DOHH2 (cell line): Measurements from ENCODE around the gene MAN2B2.

ENCODE experiments used
- H3F3A ChIP-seq: fragments of 200-600 bp; sonication (generic), shearing (Covaris generic); 2 replicates; pipeline ENCODE4 v1.6.0; 2016; ENCODE audit warnings: antibody characterized with exemption, mild to moderate bottlenecking; ENCODE audit not compliant: control insufficient read depth, insufficient read depth
- H3K27ac ChIP-seq: fragments of 200-600 bp; sonication (generic); 2 replicates; pipeline ENCODE4 v1.5.1; 2014; ENCODE audit warnings: low read depth, mild to moderate bottlenecking, low read length, moderate library complexity
- H3K27me3 ChIP-seq: fragments of 200-600 bp; sonication (generic); 2 replicates; pipeline ENCODE4 v1.6.1; 2014; ENCODE audit warnings: mild to moderate bottlenecking, low read length, mixed read lengths; ENCODE audit not compliant: control insufficient read depth
- H3K36me3 ChIP-seq: fragments of 200-600 bp; sonication (generic); 2 replicates; pipeline ENCODE4 v1.6.1; 2014; ENCODE audit warnings: mild to moderate bottlenecking, low read length, moderate library complexity, mixed read lengths; ENCODE audit not compliant: control insufficient read depth
- H3K4me1 ChIP-seq: fragments of 200-600 bp; sonication (generic); 2 replicates; pipeline ENCODE4 v1.6.1; 2014; ENCODE audit warnings: mild to moderate bottlenecking, low read length, mixed read lengths; ENCODE audit not compliant: control insufficient read depth
- H3K4me2 ChIP-seq: fragments of 200-600 bp; sonication (generic); 2 replicates; pipeline ENCODE4 v1.6.0; 2014; ENCODE audit warnings: mild to moderate bottlenecking, low read length, moderate library complexity
- H3K4me3 ChIP-seq: fragments of 200-600 bp; sonication (generic); 2 replicates; pipeline ENCODE4 v1.5.1; 2014; ENCODE audit warnings: mild to moderate bottlenecking, low read length, mixed read lengths
- H3K79me2 ChIP-seq: fragments of 200-600 bp; sonication (generic); 2 replicates; pipeline ENCODE4 v1.6.1; 2014; ENCODE audit warnings: mild to moderate bottlenecking, low read length, mixed read lengths; ENCODE audit not compliant: control insufficient read depth
- H3K9me2 ChIP-seq: fragments of 200-600 bp; sonication (generic); replicated peaks from 2 replicates; pipeline ENCODE4 v1.6.1; 2014; ENCODE audit warnings: mild to moderate bottlenecking, low read length, mixed read lengths; ENCODE audit not compliant: control insufficient read depth
- H3K9me3 ChIP-seq: fragments of 200-600 bp; sonication (generic); 2 replicates; pipeline ENCODE4 v1.6.1; 2014; ENCODE audit warnings: antibody characterized with exemption, low read length, mixed read lengths; ENCODE audit not compliant: control insufficient read depth, insufficient read depth
- H4K20me1 ChIP-seq: fragments of 200-600 bp; sonication (generic); 2 replicates; pipeline ENCODE4 v1.6.0; 2014; ENCODE audit warnings: low read depth, mild to moderate bottlenecking, antibody characterized with exemption, low read length, moderate library complexity; ENCODE audit not compliant: control insufficient read depth, insufficient read depth
- CTCF ChIP-seq: fragments of 200-600 bp; sonication (generic); IDR thresholded peaks from one replicate; pipeline ENCODE4 v1.5.1; 2014; ENCODE audit warnings: antibody characterized with exemption, mild to moderate bottlenecking, low read depth, low read length; ENCODE audit not compliant: poor library complexity, severe bottlenecking
- EZH2phosphoT487 ChIP-seq: fragments of 200-600 bp; sonication (generic); IDR thresholded peaks from 2 replicates; pipeline ENCODE4 v1.6.1; 2017; ENCODE audit warnings: borderline replicate concordance, mild to moderate bottlenecking, antibody characterized with exemption, low read length, moderate library complexity, mixed read lengths

MAN2B2 gene

DNA sequence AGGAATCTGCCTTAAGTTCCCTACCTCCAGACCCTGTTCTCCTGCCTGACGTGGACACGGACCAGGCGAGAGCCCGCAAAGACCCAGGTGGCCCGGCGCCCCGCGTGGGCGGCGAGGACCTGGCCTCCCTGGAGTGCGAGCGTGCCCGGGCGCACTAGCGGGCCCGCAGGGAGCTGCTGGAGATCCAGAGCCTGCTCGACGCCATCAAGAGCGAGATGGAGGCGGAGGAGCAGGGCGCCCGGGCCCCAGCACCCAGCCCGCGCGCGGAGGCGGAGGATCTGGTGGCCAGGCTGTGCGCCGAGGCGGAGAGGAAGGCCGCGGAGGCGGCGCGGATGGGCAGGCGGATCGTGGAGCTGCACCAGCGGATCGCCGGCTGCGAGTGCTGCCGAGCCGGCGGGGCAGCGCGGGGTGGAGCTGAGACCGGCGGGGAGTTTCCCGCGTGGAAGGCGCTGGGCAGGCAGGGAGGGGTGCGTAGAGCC, 83.6 kb downstream of the MAN2B2 start:
- H3K4me3 ChIP-seq: no peak overlapping the region
- no peaks in the 10 kb centered on the region for H3K9me2 ChIP-seq
- TF ChIP-seq EZH2phosphoT487: no peak
- no peak for TF ChIP-seq CTCF
- no peaks in the 10 kb centered on the region for H3K79me2 ChIP-seq
- H3K27me3 ChIP-seq: peaks cover 31% of the 10 kb centered on the region
- no peak overlapping the region for H3K27ac ChIP-seq
- H3K4me2 ChIP-seq: no peak overlapping the region
- H3K9me3 ChIP-seq: no peaks in the 10 kb centered on the region
- H3K4me1 ChIP-seq: no peaks in the 10 kb centered on the region
- H3F3A ChIP-seq: no peaks in the 10 kb centered on the region
- H4K20me1 ChIP-seq: no peaks in the 10 kb centered on the region
- no peaks in the 10 kb centered on the region for H3K36me3 ChIP-seq

- no peak overlapping the region for H3K4me2 ChIP-seq
- H3K27me3 ChIP-seq: peaks cover 31% of the 10 kb centered on the region
- no peak overlapping the region for H3K27ac ChIP-seq
- no peak overlapping the region for H3K4me3 ChIP-seq
- no peaks in the 10 kb centered on the region for H3K79me2 ChIP-seq
- TF ChIP-seq EZH2phosphoT487: no peak
- no peak for TF ChIP-seq CTCF
- no peaks in the 10 kb centered on the region for H4K20me1 ChIP-seq
- H3K36me3 ChIP-seq: no peaks in the 10 kb centered on the region
- no peaks in the 10 kb centered on the region for H3F3A ChIP-seq
- no peaks in the 10 kb centered on the region for H3K9me3 ChIP-seq
- H3K4me1 ChIP-seq: no peaks in the 10 kb centered on the region
- H3K9me2 ChIP-seq: no peaks in the 10 kb centered on the region
These were observed 84.9 kb downstream of the MAN2B2 start for GRCh38 chr4:6659897-6660296.

DNA sequence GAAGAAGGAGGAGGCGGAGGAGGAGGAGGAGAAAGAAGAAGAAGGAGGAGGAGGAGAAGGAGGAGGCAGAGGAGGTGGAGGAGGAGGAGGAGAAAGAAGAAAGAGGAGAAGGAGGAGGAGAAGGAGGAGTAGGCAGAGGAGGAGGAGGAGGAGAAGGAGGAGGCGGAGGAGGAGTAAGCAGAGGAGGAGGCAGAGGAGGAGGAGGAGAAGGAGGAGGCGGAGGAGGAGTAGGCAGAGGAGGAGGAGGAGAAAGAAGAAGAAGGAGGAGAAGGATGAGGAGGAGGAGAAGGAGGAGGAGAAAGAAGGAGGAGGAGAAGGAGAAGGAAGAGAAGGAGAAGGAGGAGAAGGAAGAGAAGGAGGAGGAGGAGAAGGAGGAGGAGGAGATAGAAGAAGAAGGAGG, 85.4 kb downstream of the MAN2B2 start:
- H3F3A ChIP-seq: no peaks in the 10 kb centered on the region
- H3K4me1 ChIP-seq: no peaks in the 10 kb centered on the region
- H3K27ac ChIP-seq: no peak overlapping the region
- H3K79me2 ChIP-seq: no peaks in the 10 kb centered on the region
- H3K4me3 ChIP-seq: no peak overlapping the region
- no peaks in the 10 kb centered on the region for H3K9me2 ChIP-seq
- H3K4me2 ChIP-seq: no peak overlapping the region
- TF ChIP-seq EZH2phosphoT487: no peak
- no peak for TF ChIP-seq CTCF
- H3K9me3 ChIP-seq: no peaks in the 10 kb centered on the region
- no peaks in the 10 kb centered on the region for H4K20me1 ChIP-seq
- H3K36me3 ChIP-seq: no peaks in the 10 kb centered on the region
- peaks cover 31% of the 10 kb centered on the region for H3K27me3 ChIP-seq
